Neural progenitor cell (in vitro differentiated cells): Measurements from ENCODE around the gene DBI.

ENCODE experiments used
- EZH2 ChIP-seq: fragments of 200-600 bp; sonication (generic); IDR thresholded peaks from 2 replicates; pipeline ENCODE4 v1.6.1; 2017; ENCODE audit warnings: antibody characterized with exemption, mild to moderate bottlenecking, moderate library complexity
- EZH2phosphoT487 ChIP-seq: fragments of 200-600 bp; sonication (generic); IDR thresholded peaks from 2 replicates; pipeline ENCODE4 v1.6.1; 2017; ENCODE audit warnings: antibody characterized with exemption

GRCh38 chr2:119366649-119367471 lies at the start of gene DBI, which contains the start of gene C2orf76:
- TF ChIP-seq EZH2 (no peak), EZH2phosphoT487 (no peak)
